H1 (cell line): ENCODE data around the gene ACOT7. TPM values are rescaled to one million over a fixed set of nuclear protein-coding genes. Genes with fewer than 3 reads are reported as not detected.

Source experiments
- CTCF ChIA-PET: fragments of 300-600 bp; sonication (Branson Sonifier 250); formaldehyde crosslinking; loops from one replicate; lab custom pipeline; 2021; ENCODE audit not compliant: partially characterized antibody; lab: Charles Lee
- POLR2A ChIA-PET: fragments of 300-600 bp; sonication (Branson Sonifier 250); formaldehyde crosslinking; loops from one replicate; lab custom pipeline; 2021; ENCODE audit warnings: inconsistent platforms; ENCODE audit not compliant: partially characterized antibody; lab: Charles Lee
- DNase-seq, 2 experiments: peaks; one replicate each; pipeline versions ENCODE4 v3.0.0 to v3.0.0-alpha.2; 2010 to 2022; ENCODE audit warnings: low spot score in 2 of 2, low read depth in 1 of 2, mixed read lengths in 1 of 2
- FAIRE-seq: peaks from 2 replicates; lab custom pipeline; 2011; peaks lifted over from hg19 to GRCh38; lab: Jason Lieb, UNC
- H2AFZ ChIP-seq: 2 replicates; pipeline ENCODE4 v1.8.1; 2012; ENCODE audit warnings: low read length, inconsistent platforms
- H2AK5ac ChIP-seq: 2 replicates; pipeline ENCODE4 v1.6.1; 2013; ENCODE audit warnings: low read depth, low read length
- H2BK120ac ChIP-seq: replicated peaks from 2 replicates; pipeline ENCODE3; 2013; ENCODE audit warnings: low read depth, low read length, inconsistent platforms
- H2BK12ac ChIP-seq: 2 replicates; pipeline ENCODE4 v1.6.1; 2013; ENCODE audit warnings: low read depth, low read length
- H2BK15ac ChIP-seq: 2 replicates; pipeline ENCODE4 v1.6.1; 2013; ENCODE audit warnings: low read length
- H2BK20ac ChIP-seq: 2 replicates; pipeline ENCODE4 v1.6.1; 2013; ENCODE audit warnings: low read length
- H2BK5ac ChIP-seq: 2 replicates; pipeline ENCODE4 v1.6.1; 2013; ENCODE audit warnings: low read depth, low read length
- H3K14ac ChIP-seq: 2 replicates; pipeline ENCODE4 v1.6.1; 2013; ENCODE audit warnings: inconsistent platforms; ENCODE audit not compliant: insufficient read length
- H3K18ac ChIP-seq: 2 replicates; pipeline ENCODE4 v1.6.1; 2013; ENCODE audit warnings: low read length; ENCODE audit errors: extremely low read depth
- H3K23ac ChIP-seq: 2 replicates; pipeline ENCODE4 v1.6.1; 2013; ENCODE audit warnings: inconsistent platforms; ENCODE audit not compliant: insufficient read length
- H3K23me2 ChIP-seq: 2 replicates; pipeline ENCODE4 v1.6.1; 2013; ENCODE audit warnings: low read depth, low read length
- H3K27ac ChIP-seq: 2 replicates; pipeline ENCODE4 v1.6.1; 2011; ENCODE audit warnings: low read depth, low read length, inconsistent platforms
- H3K27me3 ChIP-seq, 4 experiments: replicated peaks in 1 of 4; 1 replicate in 1 of 4; 2 replicates in 3 of 4; pipeline versions ENCODE4 v1.6.1 to v1.8.1; 2011 to 2013; ENCODE audit warnings: low read length in 3 of 4, mild to moderate bottlenecking in 3 of 4, inconsistent platforms in 2 of 4, mixed read lengths in 2 of 4, moderate library complexity in 1 of 4; ENCODE audit not compliant: control insufficient read depth in 3 of 4, insufficient read depth in 3 of 4; ENCODE audit errors: extremely low read depth in 1 of 4
- H3K36me3 ChIP-seq, 4 experiments: 2 replicates each; pipeline versions ENCODE4 v1.6.1 to v1.8.1; 2011 to 2013; ENCODE audit warnings: mild to moderate bottlenecking in 4 of 4, low read length in 3 of 4, moderate library complexity in 2 of 4, control low read depth in 1 of 4, inconsistent platforms in 1 of 4; ENCODE audit not compliant: insufficient read depth in 4 of 4, control insufficient read depth in 2 of 4
- H3K4ac ChIP-seq: replicated peaks from 2 replicates; pipeline ENCODE3; 2013; ENCODE audit warnings: low read length, low read depth, mixed read lengths, inconsistent platforms; ENCODE audit not compliant: insufficient read length
- H3K4me1 ChIP-seq, 4 experiments: replicated peaks in 1 of 4; 1 replicate in 1 of 4; 2 replicates in 3 of 4; pipeline versions ENCODE4 v1.6.1 to v1.8.1; 2011 to 2013; ENCODE audit warnings: low read length in 3 of 4, inconsistent platforms in 2 of 4, mixed read lengths in 1 of 4; ENCODE audit not compliant: insufficient read depth in 4 of 4, control insufficient read depth in 3 of 4
- H3K4me2 ChIP-seq, 2 experiments: 2 replicates each; pipeline versions ENCODE4 v1.6.1 to v1.8.1; 2011 to 2013; ENCODE audit warnings: low read depth in 2 of 2, low read length in 2 of 2, control low read depth in 1 of 2, inconsistent platforms in 1 of 2, mild to moderate bottlenecking in 1 of 2; ENCODE audit not compliant: insufficient read depth in 1 of 2
- H3K4me3 ChIP-seq, 4 experiments: fragments of 200-600, 300-600 bp in 1 of 4; sonication (generic), shearing (Covaris generic), sonication (Bioruptor Twin) in 1 of 4; 2 replicates each; pipeline versions ENCODE4 v1.5.1 to v1.8.1; 2011 to 2016; ENCODE audit warnings: low read length in 4 of 4, low read depth in 3 of 4, control low read depth in 2 of 4, inconsistent platforms in 2 of 4, mild to moderate bottlenecking in 2 of 4, mixed read lengths in 1 of 4, moderate library complexity in 1 of 4; ENCODE audit not compliant: insufficient read depth in 2 of 4; ENCODE audit errors: extremely low read depth in 1 of 4
- H3K56ac ChIP-seq: replicated peaks from 2 replicates; pipeline ENCODE3; 2013; ENCODE audit warnings: low read depth, mild to moderate bottlenecking, mixed read lengths, low read length, inconsistent platforms; ENCODE audit not compliant: insufficient read length
- H3K79me1 ChIP-seq: 2 replicates; pipeline ENCODE4 v1.6.1; 2013; ENCODE audit warnings: low read depth, low read length, control low read depth
- H3K79me2 ChIP-seq, 2 experiments: 2 replicates each; pipeline versions ENCODE4 v1.6.1 to v1.8.1; 2012 to 2013; ENCODE audit warnings: low read length in 2 of 2, mild to moderate bottlenecking in 2 of 2, inconsistent platforms in 1 of 2; ENCODE audit not compliant: insufficient read depth in 2 of 2, control insufficient read depth in 1 of 2
- H3K9ac ChIP-seq, 4 experiments: replicated peaks in 1 of 4; 1 replicate in 1 of 4; 2 replicates in 3 of 4; pipeline versions ENCODE4 v1.6.1 to v1.8.1; 2011 to 2013; ENCODE audit warnings: low read depth in 3 of 4, low read length in 3 of 4, control low read depth in 2 of 4, mild to moderate bottlenecking in 2 of 4, moderate library complexity in 2 of 4, inconsistent platforms in 1 of 4; ENCODE audit errors: extremely low read depth in 1 of 4
- H3K9me3 ChIP-seq, 2 experiments: 2 replicates each; pipeline versions ENCODE4 v1.6.1 to v1.8.1; 2012 to 2013; ENCODE audit warnings: mild to moderate bottlenecking in 2 of 2, moderate library complexity in 2 of 2, control low read depth in 1 of 2, inconsistent platforms in 1 of 2, low read depth in 1 of 2, low read length in 1 of 2, mixed read lengths in 1 of 2; ENCODE audit not compliant: insufficient read depth in 2 of 2
- H4K20me1 ChIP-seq, 2 experiments: replicated peaks in 1 of 2; 2 replicates each; pipeline versions ENCODE3 to v1.8.1; 2011 to 2013; ENCODE audit warnings: inconsistent platforms in 2 of 2, low read length in 2 of 2, mild to moderate bottlenecking in 1 of 2; ENCODE audit not compliant: insufficient read depth in 2 of 2, control insufficient read depth in 1 of 2
- H4K5ac ChIP-seq: 2 replicates; pipeline ENCODE4 v1.6.1; 2013; ENCODE audit warnings: low read length, low read depth, mixed read lengths, inconsistent platforms; ENCODE audit not compliant: insufficient read length
- H4K8ac ChIP-seq: 2 replicates; pipeline ENCODE4 v1.8.0; 2013; ENCODE audit warnings: mild to moderate bottlenecking, moderate library complexity, low read length, inconsistent platforms; ENCODE audit not compliant: insufficient read depth; ENCODE audit errors: extremely low read depth
- H4K91ac ChIP-seq: replicated peaks from 2 replicates; pipeline ENCODE3; 2013; ENCODE audit warnings: low read length, mixed read lengths, inconsistent platforms; ENCODE audit not compliant: insufficient read length
- ASH2L ChIP-seq: fragments of 200-600, 300-600 bp; sonication (generic); IDR thresholded peaks from one replicate; pipeline ENCODE4 v1.7.1; 2017; ENCODE audit warnings: low read length
- CBX8 ChIP-seq: fragments of 300-800, 300-1000 bp; sonication (generic); IDR thresholded peaks from 2 replicates; pipeline ENCODE4 v1.7.1; 2016; ENCODE audit warnings: low read depth, low read length, borderline replicate concordance
- CEBPB ChIP-seq: IDR thresholded peaks from 2 replicates; pipeline ENCODE4 v1.6.1; 2012; ENCODE audit warnings: low read depth, low read length
- CREB1 ChIP-seq: IDR thresholded peaks from 2 replicates; pipeline ENCODE4 v1.6.1; 2012; ENCODE audit warnings: inconsistent platforms
- HDAC2 ChIP-seq, 2 experiments: fragments of 300-600 bp in 1 of 2; sonication (generic) in 1 of 2; IDR thresholded peaks; 2 replicates each; pipeline ENCODE4 v1.6.1; 2011 to 2012; ENCODE audit warnings: low read depth in 2 of 2, low read length in 2 of 2, mild to moderate bottlenecking in 2 of 2, moderate library complexity in 2 of 2, borderline replicate concordance in 1 of 2, inconsistent platforms in 1 of 2
- MAX ChIP-seq: IDR thresholded peaks from 2 replicates; pipeline ENCODE4 v1.6.1; 2012; ENCODE audit warnings: inconsistent platforms
- POLR2AphosphoS5 ChIP-seq: IDR thresholded peaks from 2 replicates; pipeline ENCODE4 v1.6.1; 2011; ENCODE audit warnings: low read depth, low read length
- POU5F1 ChIP-seq: IDR thresholded peaks from 2 replicates; pipeline ENCODE4 v1.6.1; 2011; ENCODE audit warnings: low read depth, mild to moderate bottlenecking, low read length, moderate library complexity
- SP4 ChIP-seq: IDR thresholded peaks from 2 replicates; pipeline ENCODE4 v1.6.1; 2012; ENCODE audit warnings: low read length, inconsistent platforms
- TAF1 ChIP-seq: IDR thresholded peaks from 2 replicates; pipeline ENCODE4 v1.6.1; 2011; ENCODE audit warnings: mild to moderate bottlenecking, low read depth, low read length
- WGBS, 2 experiments: shearing (Covaris generic) in 1 of 2; methylation state at CpG; one replicate each; pipeline versions ENCODE4 v1.1.6 to v1.1.7; 2013 to 2015; ENCODE audit warnings: low lambda C conversion rate in 2 of 2, mixed read lengths in 2 of 2, inconsistent platforms in 1 of 2, low coverage in 1 of 2, missing lambda C conversion rate in 1 of 2; ENCODE audit not compliant: insufficient replicate concordance in 2 of 2, insufficient coverage in 1 of 2, insufficient read length in 1 of 2; ENCODE audit errors: extremely low coverage in 1 of 2, missing lambda C conversion rate in 1 of 2; 5-methylcytosine and 5-hydroxymethylcytosine counted together
- polyA plus RNA-seq, 7 experiments: library from polyadenylated mRNA; depleted of rRNA in 3 of 7; stranded (reverse) in 5 of 7; unstranded in 2 of 7; fragments of >200 nt in 5 of 7; fragments of 200-250 nt in 2 of 7; gene quantifications; 1 replicate in 5 of 7; 2 replicates in 1 of 7; 4 replicates in 1 of 7; pipeline versions ENCODE4 v1.2.1 to v1.2.3, GENCODE V29; 2011 to 2013; ENCODE audit warnings: missing spikeins in 2 of 7, mixed read lengths in 2 of 7
- total RNA-seq: library from RNA; stranded (reverse); fragmentation: NEBNext Ultra II Directional; extraction: Animal tissue kit (Norgen Biotek cat#: 25700); gene quantifications from 2 replicates; pipeline ENCODE4 v1.2.1, GENCODE V29; 2021

ACOT7 gene
- total and polyA plus RNA-seq, 2 of the 8 experiments (the other 6 are each of a cell fraction or from before 2014, with no cell fraction given), result 151 to 214 TPM

DNA sequence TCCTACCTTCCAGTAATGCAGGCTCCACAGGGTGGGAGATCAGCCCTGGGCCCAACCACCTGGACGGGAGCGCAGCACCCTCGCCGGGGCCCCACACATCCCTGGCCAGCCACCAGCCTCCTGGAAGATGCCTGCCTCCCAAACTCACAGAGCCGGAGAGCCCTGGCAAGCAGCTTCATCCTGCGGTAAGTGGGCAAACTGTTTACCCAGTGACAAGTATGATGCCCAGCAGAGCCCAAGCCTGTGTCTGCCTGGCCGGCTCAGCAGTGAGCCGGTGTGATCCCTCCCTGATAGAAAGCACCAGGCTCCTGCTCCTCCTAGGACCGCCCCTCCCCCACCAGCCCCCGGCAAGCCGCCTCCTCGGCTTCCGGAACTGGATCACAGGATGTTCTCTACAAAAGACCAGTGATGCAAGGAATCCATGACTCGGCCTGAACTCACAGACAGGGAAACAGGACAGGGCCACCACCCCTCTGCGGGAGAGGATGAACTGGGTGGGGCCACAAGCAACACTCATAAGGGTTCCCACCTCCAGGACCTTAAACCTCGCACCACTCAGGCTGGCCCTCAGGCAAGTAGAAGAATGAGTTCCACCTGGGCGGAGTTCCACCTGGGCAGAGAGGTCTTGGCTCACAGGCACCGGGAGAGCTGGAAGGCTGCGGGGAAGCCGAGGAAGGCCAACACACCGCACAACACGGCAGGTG is 7.9 kb downstream of the ACOT7 start:
- Histone ChIP-seq H4K20me1 (peaks cover 0 to 6% of the 10 kb centered on the region in 2 experiments), H2BK5ac (peak overlapping the region; percentile 97), H3K56ac (no peak overlapping the region), H3K36me3 (no peaks in the 10 kb centered on the region), H3K14ac (no peak overlapping the region), H4K5ac (peak overlapping the region; percentile 42), H2AK5ac (peak overlapping the region; percentile 89; the same call in 1 of the 2 replicates), H3K23ac (no peak overlapping the region), H2BK12ac (peak overlapping the region; percentile 95), H3K9me3 (no peaks in the 10 kb centered on the region), H3K79me1 (peaks cover 10% of the 10 kb centered on the region), H3K4me1 (peaks cover 14 to 26% (median 19%) of the 10 kb centered on the region in 4 experiments), H3K4me3 (peak overlapping the region in 3 of 4 experiments; percentile 25 to 42 (median 36); a peak in 5 of 8 replicates), H3K18ac (peak overlapping the region; percentile 98), H2AFZ (no peak overlapping the region), H2BK20ac (0 out of 2 replicates have a peak overlapping the region, but pooled peaks have one; percentile 90), H3K9ac (peak overlapping the region in 3 of 4 experiments; percentile 18 to 44 (median 42); a peak in 4 of 7 replicates), H2BK15ac (peak overlapping the region; percentile 97), H3K27me3 (no peaks in the 10 kb centered on the region), H4K91ac (peak overlapping the region; percentile 80), H3K4ac (no peak overlapping the region), H3K4me2 (peak overlapping the region; percentile 59 to 66), H2BK120ac (no peak overlapping the region), H3K23me2 (no peaks in the 10 kb centered on the region; the same call in 1 of the 2 replicates), H3K79me2 (peaks cover 8 to 80% of the 10 kb centered on the region in 2 experiments), H3K27ac (peak overlapping the region; percentile 83), H4K8ac (peak overlapping the region; percentile 90; the same call in 1 of the 2 replicates)
- CTCF ChIA-PET, result interaction anchor here (1.1 to 58.4 kb wide), 10 partner anchors 11 to 140 kb away, joined by 3 to 1769 read pairs (median 6); no protein-coding TSS in a partner anchor
- POLR2A ChIA-PET, result interaction anchor here (1.0 to 3.7 kb wide), 7 partner anchors 9 to 146 kb away, joined by 3 to 26 read pairs (median 4); partner anchors contain the start of genes ACOT7 and HES2
- 50% methylated on average over 18 of the region's 22 CpGs; no CpG with 5 or more reads in 1 of the 2 experiments for WGBS, 2 experiments
- peak; percentile 42 for FAIRE-seq
- DNase-seq, result peak; percentile 78 to 88
- TF ChIP-seq HDAC2 (IDR thresholded peaks at IDR 0.05; ENCODE audit: borderline replicate concordance in 1 of 2, low read depth in 2 of 2, low read length in 2 of 2) (0 out of 4 replicates have a peak, but pooled peaks have one; percentile 22 to 49), TAF1 (peak; percentile 59; the same call in 1 of the 2 replicates), MAX (peak; percentile 23; the same call in 1 of the 2 replicates), ASH2L (peak; percentile 62), CREB1 (peak; percentile 92), CBX8 (no peak), POU5F1 (no peak), POLR2AphosphoS5 (peak; percentile 70), SP4 (peak; percentile 63; the same call in 1 of the 2 replicates), CEBPB (0 out of 2 replicates have a peak, but pooled peaks have one; percentile 17)
